RWPE2 (cell line): Measurements from ENCODE around the gene HPSE2.

Experiments used
- ATAC-seq: fragments of 200-7000 bp; cut with Tn5 transposase; 3 replicates; pipeline ENCODE4 v1.9.1; 2021; ENCODE audit warnings: low read depth
- DNase-seq: peaks from one replicate; pipeline ENCODE4 v3.0.0-alpha.2; 2020; ENCODE audit warnings: low spot score
- H3K27ac ChIP-seq: fragments of 450-650 bp; 2 replicates; pipeline ENCODE4 v1.5.1; 2017; ENCODE audit warnings: mild to moderate bottlenecking; ENCODE audit not compliant: poor library complexity, severe bottlenecking
- H3K27me3 ChIP-seq: fragments of 250-450 bp; sonication (Bioruptor Pico); 2 replicates; pipeline ENCODE4 v1.5.1; 2021; ENCODE audit warnings: mild to moderate bottlenecking, moderate library complexity; ENCODE audit not compliant: insufficient read depth, poor library complexity, severe bottlenecking
- H3K36me3 ChIP-seq: fragments of 250-450 bp; sonication (Bioruptor Pico); 2 replicates; pipeline ENCODE4 v1.5.1; 2020; ENCODE audit warnings: low read depth, mild to moderate bottlenecking, moderate library complexity
- H3K4me1 ChIP-seq: fragments of 250-450 bp; sonication (Bioruptor Pico); 2 replicates; pipeline ENCODE4 v1.5.1; 2021; ENCODE audit warnings: mild to moderate bottlenecking, moderate library complexity; ENCODE audit not compliant: insufficient read depth, poor library complexity, severe bottlenecking
- H3K4me3 ChIP-seq: fragments of 250-450 bp; sonication (Bioruptor Pico); 2 replicates; pipeline ENCODE4 v1.5.1; 2021; ENCODE audit warnings: mild to moderate bottlenecking, moderate library complexity; ENCODE audit not compliant: severe bottlenecking
- H3K9me3 ChIP-seq: fragments of 250-450 bp; sonication (Bioruptor Pico); 2 replicates; pipeline ENCODE4 v1.5.1; 2021; ENCODE audit warnings: mild to moderate bottlenecking, moderate library complexity; ENCODE audit not compliant: severe bottlenecking
- TF ChIP-seq, protein P1 (sequence below): fragments of 450-650 bp; IDR thresholded peaks from one replicate; pipeline ENCODE4 v1.5.1; 2017; ENCODE audit warnings: mild to moderate bottlenecking, moderate library complexity; ENCODE audit not compliant: poor library complexity, severe bottlenecking

Gene HPSE2

GRCh38 chr10:98881789-98882188 lies 353.9 kb downstream of the HPSE2 start:
- no peak overlapping the region for H3K27ac ChIP-seq
- ATAC-seq (no peak), DNase-seq (no peak)
- H3K9me3 ChIP-seq = no peaks in the 10 kb centered on the region
- H3K4me3 ChIP-seq = no peak overlapping the region
- TF ChIP-seq, protein P1, sequence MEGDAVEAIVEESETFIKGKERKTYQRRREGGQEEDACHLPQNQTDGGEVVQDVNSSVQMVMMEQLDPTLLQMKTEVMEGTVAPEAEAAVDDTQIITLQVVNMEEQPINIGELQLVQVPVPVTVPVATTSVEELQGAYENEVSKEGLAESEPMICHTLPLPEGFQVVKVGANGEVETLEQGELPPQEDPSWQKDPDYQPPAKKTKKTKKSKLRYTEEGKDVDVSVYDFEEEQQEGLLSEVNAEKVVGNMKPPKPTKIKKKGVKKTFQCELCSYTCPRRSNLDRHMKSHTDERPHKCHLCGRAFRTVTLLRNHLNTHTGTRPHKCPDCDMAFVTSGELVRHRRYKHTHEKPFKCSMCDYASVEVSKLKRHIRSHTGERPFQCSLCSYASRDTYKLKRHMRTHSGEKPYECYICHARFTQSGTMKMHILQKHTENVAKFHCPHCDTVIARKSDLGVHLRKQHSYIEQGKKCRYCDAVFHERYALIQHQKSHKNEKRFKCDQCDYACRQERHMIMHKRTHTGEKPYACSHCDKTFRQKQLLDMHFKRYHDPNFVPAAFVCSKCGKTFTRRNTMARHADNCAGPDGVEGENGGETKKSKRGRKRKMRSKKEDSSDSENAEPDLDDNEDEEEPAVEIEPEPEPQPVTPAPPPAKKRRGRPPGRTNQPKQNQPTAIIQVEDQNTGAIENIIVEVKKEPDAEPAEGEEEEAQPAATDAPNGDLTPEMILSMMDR = no peak
- no peaks in the 10 kb centered on the region for H3K36me3 ChIP-seq
- H3K4me1 ChIP-seq = no peaks in the 10 kb centered on the region
- no peaks in the 10 kb centered on the region for H3K27me3 ChIP-seq

DNA sequence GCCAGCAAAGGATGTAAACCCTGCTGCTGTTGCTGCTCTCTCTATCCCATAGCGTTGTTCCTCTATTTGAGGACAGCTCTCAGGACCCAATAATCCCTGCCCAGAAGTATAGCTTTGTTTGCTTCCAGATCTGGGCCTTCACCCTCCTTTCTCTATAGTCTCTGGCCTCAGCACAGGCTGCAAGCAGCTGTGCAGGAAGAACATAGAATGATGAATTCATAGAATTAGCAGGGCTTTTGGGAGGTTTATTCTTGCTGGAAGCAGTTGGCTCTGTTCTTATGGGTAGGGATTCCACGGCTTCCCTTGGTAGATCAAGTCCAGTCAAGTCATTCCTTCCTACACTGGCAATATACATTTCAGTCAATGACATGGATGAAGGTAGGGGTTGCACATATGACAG lies 354.7 kb downstream of the HPSE2 start:
- H3K4me3 ChIP-seq = no peak overlapping the region
- no peak overlapping the region for H3K27ac ChIP-seq
- TF ChIP-seq, protein P1 = no peak
- H3K4me1 ChIP-seq = no peaks in the 10 kb centered on the region
- no peaks in the 10 kb centered on the region for H3K9me3 ChIP-seq
- no peaks in the 10 kb centered on the region for H3K27me3 ChIP-seq
- DNase-seq = no peak
- no peak for ATAC-seq
- H3K36me3 ChIP-seq = no peaks in the 10 kb centered on the region

DNA sequence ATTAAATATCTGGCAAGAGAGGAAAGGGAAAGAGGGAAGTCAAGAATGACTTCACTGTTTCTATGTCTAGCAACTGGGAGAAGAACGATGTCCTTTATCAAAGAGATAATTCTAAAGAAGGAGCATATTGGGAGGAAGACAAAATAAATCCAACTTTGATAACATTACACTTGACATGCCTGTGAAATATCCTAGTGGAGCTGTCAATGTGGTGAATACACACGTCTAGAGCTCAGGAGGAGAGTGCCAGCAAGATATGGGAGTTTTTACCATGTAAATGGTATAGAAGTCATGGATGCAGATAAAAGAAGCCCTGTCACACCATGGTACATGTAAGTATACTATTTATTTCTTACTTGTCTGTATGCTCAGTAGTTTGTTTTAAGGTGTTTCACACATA lies 356.7 kb downstream of the HPSE2 start:
- no peaks in the 10 kb centered on the region for H3K36me3 ChIP-seq

DNA sequence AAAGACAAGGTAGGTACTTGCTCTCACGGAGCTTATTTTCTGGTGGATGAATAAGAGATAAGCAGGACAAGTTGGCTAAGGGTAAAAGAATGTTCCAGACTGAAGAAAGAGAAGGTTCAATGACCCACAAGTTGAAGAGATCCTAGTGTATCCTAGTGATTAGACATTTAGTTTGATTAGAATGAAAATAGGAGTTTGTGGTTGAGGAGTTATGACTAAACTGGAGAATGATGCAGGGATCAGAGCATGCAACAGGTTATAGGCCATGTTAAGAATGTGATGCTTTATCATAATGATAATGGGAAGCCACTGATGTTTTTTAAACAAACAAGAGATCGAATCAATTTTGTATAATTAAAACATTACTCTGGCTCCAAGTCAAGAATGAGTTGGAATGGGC lies 357.2 kb downstream of the HPSE2 start:
- no peak overlapping the region for H3K4me3 ChIP-seq
- TF ChIP-seq, protein P1 = no peak
- H3K27ac ChIP-seq = no peak overlapping the region
- ATAC-seq (no peak), DNase-seq (no peak)
- H3K27me3 ChIP-seq = no peaks in the 10 kb centered on the region
- no peaks in the 10 kb centered on the region for H3K9me3 ChIP-seq
- no peaks in the 10 kb centered on the region for H3K36me3 ChIP-seq
- no peaks in the 10 kb centered on the region for H3K4me1 ChIP-seq

More for the DNA sequence above, 356.7 kb downstream of the HPSE2 start:
- H3K27me3 ChIP-seq = no peaks in the 10 kb centered on the region
- H3K4me1 ChIP-seq = no peaks in the 10 kb centered on the region
- H3K27ac ChIP-seq = no peak overlapping the region
- DNase-seq = no peak
- no peak for ATAC-seq
- H3K4me3 ChIP-seq = no peak overlapping the region
- TF ChIP-seq, protein P1 = no peak
- H3K9me3 ChIP-seq = no peaks in the 10 kb centered on the region

- Histone ChIP-seq H3K27ac (no peak overlapping the region), H3K36me3 (no peaks in the 10 kb centered on the region), H3K9me3 (no peaks in the 10 kb centered on the region), H3K4me3 (no peak overlapping the region), H3K27me3 (no peaks in the 10 kb centered on the region), H3K4me1 (no peaks in the 10 kb centered on the region)
- no peak for ATAC-seq
- TF ChIP-seq, protein P1 = no peak
- DNase-seq = no peak
These were observed 373.7 kb downstream of the HPSE2 start for GRCh38 chr10:98861962-98862361.
